M059J (cell line): ENCODE measurements around the gene AGBL2. TPM values are rescaled to one million over a fixed set of nuclear protein-coding genes. Genes with fewer than 3 reads are reported as not detected.
"Not testable (repeated sequence)": the region's sequence is repeated elsewhere in the genome, so short reads cannot be mapped to it uniquely, and the experiment has no call there.

ENCODE experiments used
- DNase-seq: peaks from one replicate; pipeline ENCODE4 v3.0.0-alpha.2; 2012; ENCODE audit warnings: low read depth
- total RNA-seq: library from RNA; depleted of rRNA; stranded (reverse); fragments of >200 nt; shearing (Covaris generic); gene quantifications from 2 replicates; pipeline ENCODE4 v1.2.3, GENCODE V29; 2014

Gene AGBL2
- total RNA-seq, 1 experiment from 2014 or later: 1.2 TPM

GRCh38 chr11:47691979-47692378, 23.2 kb downstream of the AGBL2 start:
- DNase-seq: no peak

DNA sequence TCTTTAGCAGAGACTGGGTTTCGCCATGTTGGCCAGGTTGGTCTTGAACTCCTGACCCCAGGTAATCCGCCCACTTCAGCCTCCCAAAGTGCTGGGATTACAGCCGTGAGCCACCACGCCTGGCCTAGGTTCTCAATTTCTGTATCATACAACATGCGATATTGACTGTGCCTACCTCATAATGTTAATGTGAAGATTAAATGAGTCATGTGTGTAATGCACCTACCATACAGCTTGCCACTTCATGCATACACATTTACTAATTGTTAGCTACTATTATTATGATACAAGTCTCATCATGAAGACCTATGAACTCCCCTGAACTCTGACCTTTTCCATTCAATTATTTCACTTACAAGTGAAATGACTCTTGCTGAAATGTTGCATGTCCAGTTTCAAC, 25.7 kb downstream of the AGBL2 start:
- DNase-seq: no peak

GRCh38 chr11:47688991-47689390, 26.2 kb downstream of the AGBL2 start:
- DNase-seq: no peak

GRCh38 chr11:47688111-47688510, 27.1 kb downstream of the AGBL2 start:
- DNase-seq: no peak

- DNase-seq: not testable (repeated sequence)
These were observed 28.5 kb downstream of the AGBL2 start for GRCh38 chr11:47686704-47687103.

- no peak for DNase-seq
These were observed 29.0 kb downstream of the AGBL2 start for GRCh38 chr11:47686151-47686550.

DNA sequence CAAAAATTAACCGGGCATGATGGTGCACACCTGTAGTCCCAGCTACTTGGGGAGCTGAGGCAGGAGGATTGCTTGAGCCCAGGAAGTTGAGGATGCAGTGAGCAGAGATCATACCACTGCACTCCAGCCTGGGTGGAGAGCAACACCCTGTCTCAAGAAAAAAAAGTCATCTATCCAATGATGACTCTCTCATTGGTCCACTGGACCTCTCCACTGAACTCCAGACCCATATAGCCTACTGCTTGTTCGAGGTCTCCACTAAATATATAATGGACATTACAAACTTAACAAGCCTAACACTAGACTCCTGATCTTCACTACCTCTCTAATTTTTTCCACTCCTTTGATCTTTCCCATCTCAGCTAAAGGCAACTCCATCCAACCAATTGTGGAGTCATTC, 39.3 kb downstream of the AGBL2 start:
- DNase-seq: no peak

GRCh38 chr11:47672283-47672730, 42.9 kb downstream of the AGBL2 start:
- peak; percentile 58 for DNase-seq

GRCh38 chr11:47669856-47670255, 45.3 kb downstream of the AGBL2 start:
- no peak for DNase-seq

- no peak for DNase-seq
These were observed 46.5 kb downstream of the AGBL2 start for GRCh38 chr11:47668665-47669064.

GRCh38 chr11:47667555-47667954, 47.6 kb downstream of the AGBL2 start:
- DNase-seq: no peak

DNA sequence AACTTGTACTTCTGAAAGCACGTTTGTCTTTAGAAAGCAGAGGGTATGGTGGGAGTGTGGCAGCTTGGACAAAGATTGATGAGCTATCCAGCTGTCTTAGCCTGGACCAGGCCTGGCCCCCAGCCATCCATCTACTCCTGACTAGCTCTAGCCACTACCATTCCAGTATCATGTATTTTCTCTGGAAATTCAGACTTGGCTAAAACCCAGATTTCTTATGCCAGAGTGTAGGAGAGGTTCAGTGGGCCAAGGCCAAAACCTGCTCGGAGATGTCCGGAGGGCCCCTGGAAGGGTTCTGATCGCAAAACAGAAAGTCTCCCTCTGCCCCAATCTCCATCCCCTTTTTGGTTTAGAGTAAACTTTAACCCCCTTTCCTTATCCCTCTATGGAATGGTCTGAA, 48.0 kb downstream of the AGBL2 start:
- DNase-seq: no peak

DNA sequence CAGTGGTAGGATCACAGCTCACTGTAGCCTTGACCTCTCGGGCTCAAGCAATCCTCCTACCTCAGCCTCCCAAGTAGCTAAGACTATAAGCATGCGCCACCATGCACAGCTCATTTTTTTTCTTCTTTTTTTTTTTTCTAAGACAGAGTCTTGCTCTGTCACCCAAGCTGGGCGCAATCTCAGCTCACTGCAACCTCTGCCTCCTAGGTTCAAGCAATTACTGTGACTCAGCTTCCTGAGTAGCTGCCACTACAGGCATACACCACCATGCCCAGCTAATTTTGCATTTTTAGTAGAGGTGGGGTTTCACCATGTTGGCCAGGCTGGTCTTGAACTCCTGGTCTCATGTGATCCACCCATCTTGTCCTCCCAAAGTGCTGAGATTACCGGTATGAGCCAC, 50.2 kb downstream of the AGBL2 start:
- DNase-seq: peak; percentile 81

GRCh38 chr11:47661245-47661644, 53.9 kb downstream of the AGBL2 start:
- DNase-seq: no peak

- no peak for DNase-seq
These were observed 55.9 kb downstream of the AGBL2 start for GRCh38 chr11:47659276-47659675.

GRCh38 chr11:47656260-47656885, 58.8 kb downstream of the AGBL2 start:
- no peak for DNase-seq

DNA sequence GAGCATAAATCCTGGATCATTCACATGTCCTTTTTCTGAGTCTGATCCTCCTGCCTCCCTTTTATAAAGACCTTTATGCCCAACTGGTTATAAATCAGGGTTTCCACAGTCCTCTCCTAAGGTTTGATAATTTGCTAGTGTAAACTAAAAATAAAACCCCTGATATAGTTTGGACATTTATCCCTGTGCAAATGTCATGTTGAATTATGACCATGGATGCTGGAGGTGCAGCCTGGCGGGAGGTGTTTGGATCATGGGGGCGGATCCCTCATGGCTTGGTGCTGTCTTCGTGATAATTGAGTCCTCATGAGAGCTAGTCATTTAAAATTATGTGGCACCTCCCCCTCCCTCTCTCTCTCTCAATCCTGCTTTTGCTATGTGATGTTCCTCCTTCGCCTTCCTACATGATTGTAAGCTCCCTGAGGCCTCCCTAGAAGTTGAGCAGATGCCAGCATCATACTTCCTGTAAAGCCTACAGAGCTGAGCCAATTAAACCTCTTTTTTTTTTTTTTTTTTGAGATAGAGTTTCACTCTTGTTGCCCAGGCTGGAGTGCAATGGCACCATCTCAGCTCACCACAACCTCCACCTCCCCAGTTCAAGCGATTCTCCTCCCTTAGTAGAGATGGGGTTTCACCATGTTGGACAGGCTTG, 63.2 kb downstream of the AGBL2 start:
- DNase-seq: no peak

DNA sequence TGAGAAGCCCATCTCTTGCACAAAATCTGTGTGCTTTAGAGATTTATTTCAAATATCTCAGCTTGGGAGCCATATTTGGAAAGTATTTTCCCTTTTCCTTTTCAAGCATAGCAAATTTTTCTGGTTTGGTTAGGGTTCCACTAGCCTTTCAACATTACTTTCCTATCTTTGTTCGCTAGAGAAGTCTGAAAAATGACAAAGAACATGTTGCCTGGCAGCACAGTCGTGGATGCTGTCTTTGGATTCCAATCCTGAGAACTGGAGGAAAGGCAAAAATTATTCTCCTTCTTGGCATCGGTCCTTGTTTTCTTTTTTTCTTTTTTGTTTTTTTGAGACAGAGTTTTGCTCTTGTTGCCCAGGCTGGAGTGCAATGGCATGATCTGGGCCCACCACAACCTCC, 65.9 kb downstream of the AGBL2 start:
- no peak for DNase-seq

DNA sequence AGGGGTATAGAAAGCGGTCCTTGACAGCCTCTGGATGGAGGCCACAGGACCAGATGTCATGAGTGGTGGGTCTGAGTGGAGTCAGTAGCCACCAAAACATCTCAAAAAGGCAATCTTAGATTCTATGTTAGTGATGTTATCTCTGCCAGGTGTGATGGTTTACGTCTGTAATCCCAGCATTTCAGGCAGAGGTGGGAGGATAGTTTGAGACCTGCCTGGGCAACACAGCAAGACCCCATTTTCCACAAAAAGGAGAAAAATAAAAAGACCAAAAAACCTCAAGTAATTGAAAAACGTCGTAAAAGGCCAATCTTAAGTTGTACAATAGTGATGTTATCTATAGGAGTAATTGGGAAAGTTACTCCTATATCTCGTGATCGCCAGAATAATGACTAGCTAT, 69.2 kb downstream of the AGBL2 start:
- no peak for DNase-seq

GRCh38 chr11:47645500-47645899, 69.7 kb downstream of the AGBL2 start:
- no peak for DNase-seq

GRCh38 chr11:47642099-47642855, 72.9 kb downstream of the AGBL2 start, which contains the start of gene MTCH2:
Gene MTCH2, minus strand, starts transcription at chr11:47642559. Its CDS starts 94 bp downstream, at chr11:47642465.
- peak; percentile 97 for DNase-seq

- peak; percentile 4 for DNase-seq
These were observed 73.5 kb downstream of the AGBL2 start for GRCh38 chr11:47641600-47642098.

GRCh38 chr11:47640506-47640905, 74.7 kb downstream of the AGBL2 start:
- not testable (repeated sequence) for DNase-seq
